Endometrial microvascular endothelial cells (primary cell): Measurements from ENCODE around the gene NUDCD3. TPM values are rescaled to one million over a fixed set of nuclear protein-coding genes. Genes with fewer than 3 reads are reported as not detected.

ENCODE experiments used
- in situ Hi-C: cut with HindIII; loops from 2 replicates; pipeline ENCODE4 v1.10.0; 2017; ENCODE audit warnings: low sequenced_read_pairs, low pct_unique_long_range_greater_than_20kb; ENCODE audit errors: inconsistent ontology term
- total RNA-seq: library from RNA; depleted of rRNA; stranded (reverse); fragments of >200 nt; gene quantifications from one replicate; pipeline ENCODE4 v1.2.3, GENCODE V29; 2015; ENCODE audit errors: inconsistent ontology term

Gene NUDCD3
- total RNA-seq = 89.1 TPM

- in situ Hi-C loops = no loop called here
These were observed at the start of gene NUDCD3 for GRCh38 chr7:44490351-44491200. NUDCD3 (minus strand) TSS chr7:44490658; CDS start chr7:44490600, 58 bp downstream.

GRCh38 chr7:44539669-44540506, 49.4 kb upstream of the NUDCD3 start:
- in situ Hi-C loops = no loop called here

DNA sequence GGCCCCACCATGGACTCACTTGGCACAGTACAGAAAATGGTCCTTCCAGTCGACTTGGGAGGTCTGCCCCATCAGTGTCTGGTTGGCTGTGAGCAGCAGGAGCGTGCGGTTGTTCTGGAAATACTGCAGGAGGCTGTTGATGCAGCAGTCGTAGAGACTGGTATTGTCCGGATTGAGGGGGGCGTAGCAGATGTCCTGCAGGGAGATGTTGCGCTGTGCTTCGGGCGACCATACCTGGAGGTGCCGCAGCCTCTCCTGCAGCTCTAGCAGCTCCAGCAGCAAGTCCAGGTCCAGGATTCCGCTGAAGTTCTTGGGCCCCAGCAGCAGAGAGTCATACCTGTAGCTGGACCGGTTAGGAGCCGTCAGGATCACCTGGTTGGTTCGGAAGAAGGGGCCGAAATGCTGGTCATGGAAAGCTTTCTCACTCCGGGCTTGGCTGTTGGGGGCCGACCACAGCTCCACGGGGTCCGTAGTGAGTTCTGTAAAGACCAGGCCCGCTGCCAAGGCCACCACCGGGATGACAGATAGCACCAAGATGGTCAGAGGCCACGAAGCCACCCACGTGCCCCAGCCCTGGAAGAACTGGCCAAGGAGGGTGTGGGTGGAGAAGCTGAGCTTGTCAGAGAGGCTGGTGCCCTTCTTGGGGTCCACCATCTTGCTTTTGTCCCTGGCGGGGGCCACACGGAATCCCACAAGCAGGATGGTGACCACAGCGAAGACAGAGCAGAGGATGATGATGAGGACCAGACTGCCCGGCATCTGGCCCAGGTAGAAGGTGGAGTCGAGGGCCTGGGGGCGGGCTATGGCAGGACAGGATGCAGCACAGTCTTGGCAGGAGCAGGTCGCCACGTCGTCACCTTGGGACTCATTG, 48.6 kb upstream of the NUDCD3 start:
- in situ Hi-C loops = no loop called here

GRCh38 chr7:44538093-44538797, 47.8 kb upstream of the NUDCD3 start:
- in situ Hi-C loops = no loop called here

GRCh38 chr7:44537442-44537841, 47.0 kb upstream of the NUDCD3 start:
- in situ Hi-C loops = no loop called here

GRCh38 chr7:44536090-44536489, 45.6 kb upstream of the NUDCD3 start:
- in situ Hi-C loops = no loop called here

- in situ Hi-C loops = no loop called here
These were observed 45.0 kb upstream of the NUDCD3 start for GRCh38 chr7:44535348-44536064.

DNA sequence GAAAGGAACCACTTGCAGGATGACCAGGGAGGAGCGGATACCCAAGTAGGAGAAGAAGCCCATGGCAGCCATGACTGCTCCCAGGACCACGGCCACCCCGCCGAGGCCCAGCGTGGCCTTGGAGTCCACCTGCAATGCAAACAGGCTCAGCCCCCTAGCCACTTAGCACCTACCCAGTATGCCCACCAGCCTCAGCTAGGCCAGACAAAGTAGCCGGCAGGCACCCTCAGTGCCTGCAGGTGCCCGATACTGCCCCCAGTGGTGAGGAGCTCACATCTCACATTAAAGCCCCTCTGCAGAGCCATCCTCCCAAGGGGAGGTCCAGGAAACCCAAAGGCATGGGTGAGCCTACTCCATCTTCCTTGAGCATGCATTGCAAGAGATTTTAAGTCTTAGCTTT, 44.0 kb upstream of the NUDCD3 start:
- in situ Hi-C loops = no loop called here

DNA sequence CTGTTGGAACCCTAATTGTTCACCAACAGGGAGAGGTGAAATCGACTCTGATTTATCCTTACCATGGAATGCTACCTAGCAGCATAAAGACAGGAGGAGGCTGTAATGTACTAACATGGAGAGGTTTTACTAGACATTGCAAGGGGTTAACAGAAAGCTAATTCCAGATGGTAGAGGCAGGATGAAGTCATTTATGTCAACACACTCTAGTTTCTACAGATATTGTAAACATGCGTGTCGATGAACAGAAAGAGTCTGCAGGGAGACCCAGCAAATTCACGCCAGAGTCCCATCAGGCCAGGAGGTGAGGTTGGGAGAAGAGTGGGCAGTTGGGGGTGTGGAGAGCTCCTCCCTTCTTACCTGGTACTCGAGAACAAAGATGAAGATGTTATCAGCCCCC, 43.6 kb upstream of the NUDCD3 start:
- in situ Hi-C loops = no loop called here

- in situ Hi-C loops = no loop called here
These were observed 43.0 kb upstream of the NUDCD3 start for GRCh38 chr7:44533301-44534055.

- in situ Hi-C loops = no loop called here
These were observed 41.2 kb upstream of the NUDCD3 start for GRCh38 chr7:44531421-44532380.

GRCh38 chr7:44530990-44531389, 40.5 kb upstream of the NUDCD3 start:
- in situ Hi-C loops = no loop called here

DNA sequence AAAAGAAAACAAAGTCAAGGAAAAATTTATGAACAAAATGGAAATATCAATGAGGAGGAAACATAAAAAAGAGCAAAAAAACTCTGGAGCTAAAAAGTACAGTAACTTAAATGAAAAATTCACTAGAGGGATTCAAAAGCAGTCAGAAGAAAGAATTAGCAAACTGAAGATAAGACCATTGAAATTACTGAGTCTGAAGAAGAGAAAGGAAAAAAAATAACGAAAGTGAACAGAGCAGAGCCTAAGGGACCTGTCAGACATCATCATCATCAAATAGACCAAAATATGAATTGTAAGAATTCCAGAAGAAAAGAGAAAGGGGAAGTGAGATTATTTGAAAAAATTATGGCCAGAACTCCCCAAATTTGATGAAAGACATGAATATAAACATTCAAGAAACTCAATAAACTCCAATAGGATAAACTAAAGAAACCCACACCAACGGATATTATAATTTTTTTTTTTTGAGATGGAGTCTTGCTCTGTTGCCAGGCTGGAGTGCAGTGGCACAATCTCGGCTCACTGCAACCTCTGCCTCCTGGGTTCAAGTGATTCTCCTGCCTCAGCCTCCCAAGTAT, 34.4 kb upstream of the NUDCD3 start:
- in situ Hi-C loops = no loop called here

GRCh38 chr7:44522315-44522714, 31.9 kb upstream of the NUDCD3 start:
- in situ Hi-C loops = no loop called here

- in situ Hi-C loops = no loop called here
These were observed 31.1 kb upstream of the NUDCD3 start for GRCh38 chr7:44521347-44522095.
